GM18520 (cell line): ENCODE measurements around the gene ASGR2.
"Not testable (repeated sequence)": the region's sequence is repeated elsewhere in the genome, so short reads cannot be mapped to it uniquely, and the experiment has no call there.

ENCODE experiments used
- ATAC-seq: cut with Tn5 transposase; IDR thresholded peaks from one replicate; pipeline ENCODE4 v1.9.1; 2021; ENCODE audit not compliant: unreplicated experiment

Gene ASGR2

GRCh38 chr17:7126386-7126785 lies 11.8 kb upstream of the ASGR2 start:
- ATAC-seq: not testable (repeated sequence)

GRCh38 chr17:7124923-7125322 lies 10.3 kb upstream of the ASGR2 start:
- no peak for ATAC-seq

- ATAC-seq: no peak
These were observed 9.2 kb upstream of the ASGR2 start for GRCh38 chr17:7123844-7124243.

GRCh38 chr17:7122381-7122780 lies 7.8 kb upstream of the ASGR2 start:
- ATAC-seq: no peak

- not testable (repeated sequence) for ATAC-seq
These were observed 6.0 kb upstream of the ASGR2 start for GRCh38 chr17:7120635-7121034.

GRCh38 chr17:7120123-7120522 lies 5.5 kb upstream of the ASGR2 start:
- no peak for ATAC-seq

- ATAC-seq: no peak
These were observed 4.7 kb upstream of the ASGR2 start for GRCh38 chr17:7119314-7119713.

GRCh38 chr17:7114875-7115614 lies 423 bp upstream of the ASGR2 start:
- ATAC-seq: no peak

- no peak for ATAC-seq
These were observed 1.1 kb downstream of the ASGR2 start for GRCh38 chr17:7113273-7114071.

GRCh38 chr17:7112510-7113108 lies 2.0 kb downstream of the ASGR2 start:
- ATAC-seq: no peak

- no peak for ATAC-seq
These were observed 2.7 kb downstream of the ASGR2 start for GRCh38 chr17:7111784-7112509.

- no peak for ATAC-seq
These were observed 3.9 kb downstream of the ASGR2 start for GRCh38 chr17:7110617-7111306.

GRCh38 chr17:7109461-7110322 lies 4.9 kb downstream of the ASGR2 start:
- no peak for ATAC-seq

- no peak for ATAC-seq
These were observed 5.6 kb downstream of the ASGR2 start for GRCh38 chr17:7108981-7109380.

- no peak for ATAC-seq
These were observed 6.1 kb downstream of the ASGR2 start for GRCh38 chr17:7108560-7108925.

GRCh38 chr17:7107795-7108559 lies 6.6 kb downstream of the ASGR2 start:
- no peak for ATAC-seq

GRCh38 chr17:7107012-7107754 lies 7.4 kb downstream of the ASGR2 start:
- ATAC-seq: no peak

- ATAC-seq: no peak
These were observed 12.2 kb downstream of the ASGR2 start for GRCh38 chr17:7102421-7102820.
